ENCODE data around the gene JMJD1C.

JMJD1C gene

GRCh38 chr10:63206997-63207811 is 258.6 kb downstream of the JMJD1C start:
- DNase-seq: no peak

- DNase-seq: no peak
These were observed 259.2 kb downstream of the JMJD1C start for GRCh38 chr10:63206576-63206975.

GRCh38 chr10:63205421-63205820 is 260.4 kb downstream of the JMJD1C start:
- DNase-seq: no peak

- no peak for DNase-seq
These were observed 260.9 kb downstream of the JMJD1C start for GRCh38 chr10:63204667-63205391.

- no peak for DNase-seq
These were observed 264.7 kb downstream of the JMJD1C start for GRCh38 chr10:63201118-63201517.

- no peak for DNase-seq
These were observed 265.3 kb downstream of the JMJD1C start for GRCh38 chr10:63200431-63200830.

- DNase-seq: no peak
These were observed 266.1 kb downstream of the JMJD1C start for GRCh38 chr10:63199716-63200115.

GRCh38 chr10:63197344-63198092 is 268.3 kb downstream of the JMJD1C start:
- DNase-seq: no peak

- no peak for DNase-seq
These were observed 273.0 kb downstream of the JMJD1C start for GRCh38 chr10:63192826-63193225.

- no peak for DNase-seq
These were observed 290.2 kb downstream of the JMJD1C start for GRCh38 chr10:63175534-63175933.

GRCh38 chr10:63173468-63174232 is 292.1 kb downstream of the JMJD1C start:
- DNase-seq: no peak

GRCh38 chr10:63171926-63172325 is 293.9 kb downstream of the JMJD1C start:
- no peak for DNase-seq

- DNase-seq: no peak
These were observed 294.4 kb downstream of the JMJD1C start for GRCh38 chr10:63171255-63171855.

- DNase-seq: no peak
These were observed 296.2 kb downstream of the JMJD1C start for GRCh38 chr10:63169624-63170023.

- DNase-seq: no peak
These were observed 296.8 kb downstream of the JMJD1C start for GRCh38 chr10:63168821-63169462.

GRCh38 chr10:63166742-63167258 is 299.0 kb downstream of the JMJD1C start:
- DNase-seq: peak; percentile 17

- no peak for DNase-seq
These were observed 300.5 kb downstream of the JMJD1C start for GRCh38 chr10:63165249-63165648.

GRCh38 chr10:63164166-63164623 is 301.6 kb downstream of the JMJD1C start:
- no peak for DNase-seq

- DNase-seq: no peak
These were observed 304.2 kb downstream of the JMJD1C start for GRCh38 chr10:63161592-63161991.

GRCh38 chr10:63157845-63158624 is 307.7 kb downstream of the JMJD1C start:
- peak; percentile 56 for DNase-seq

- DNase-seq: no peak
These were observed 309.5 kb downstream of the JMJD1C start for GRCh38 chr10:63156236-63156635.
